Hypothalamus (tissue), 51 donors: ENCODE measurements around the gene SASH1.
A peak's percentile ranks its signal among the peaks of the same experiment; 100 is the strongest.
"Not testable (repeated sequence)": the region's sequence is repeated elsewhere in the genome, so short reads cannot be mapped to it uniquely, and the experiment has no call there.

Source experiments
- DNase-seq, 51 donors: peaks; one replicate each; lab custom pipeline; 2025; lab: John Stamatoyannopoulos, UW

The SASH1 gene

GRCh38 chr6:148325316-148326068 is 17.1 kb upstream of the SASH1 start:
- DNase-seq, result no peak

GRCh38 chr6:148328876-148329555 is 13.6 kb upstream of the SASH1 start:
- DNase-seq, result peak in 2 of 51 donors; percentile 4 to 63

- no peak for DNase-seq
Observed at GRCh38 chr6:148329596-148330381, 12.8 kb upstream of the SASH1 start.

GRCh38 chr6:148332088-148332487 is 10.6 kb upstream of the SASH1 start:
- DNase-seq, result no peak

GRCh38 chr6:148336901-148337300 is 5.7 kb upstream of the SASH1 start:
- no peak for DNase-seq

- no peak for DNase-seq
Observed at GRCh38 chr6:148339766-148340165, 2.9 kb upstream of the SASH1 start.

- DNase-seq, result no peak
Observed at GRCh38 chr6:148340586-148341297, 1.9 kb upstream of the SASH1 start.

GRCh38 chr6:148342100-148342349 is 613 bp upstream of the SASH1 start:
- peak in 2 of 51 donors; percentile 48 to 66 for DNase-seq

GRCh38 chr6:148343047-148343782 is 577 bp downstream of the SASH1 start:
- DNase-seq, result peak in 8 of 51 donors; percentile 34 to 64 (median 49)

GRCh38 chr6:148345176-148345575 is 2.5 kb downstream of the SASH1 start:
- peak in 1 of 51 donors; percentile 28 for DNase-seq

GRCh38 chr6:148345578-148345977 is 2.9 kb downstream of the SASH1 start:
- no peak for DNase-seq

- DNase-seq, result no peak
Observed at GRCh38 chr6:148346681-148347440, 4.2 kb downstream of the SASH1 start.

- no peak for DNase-seq
Observed at GRCh38 chr6:148347441-148348054, 4.9 kb downstream of the SASH1 start.

GRCh38 chr6:148348335-148348734 is 5.7 kb downstream of the SASH1 start:
- DNase-seq, result no peak

- no peak for DNase-seq
Observed at GRCh38 chr6:148348778-148349177, 6.1 kb downstream of the SASH1 start.

- no peak for DNase-seq
Observed at GRCh38 chr6:148349466-148349865, 6.8 kb downstream of the SASH1 start.

GRCh38 chr6:148351309-148351708 is 8.7 kb downstream of the SASH1 start:
- no peak for DNase-seq

- not testable (repeated sequence) for DNase-seq
Observed at GRCh38 chr6:148352421-148352820, 9.8 kb downstream of the SASH1 start.

- DNase-seq, result peak in 16 of 51 donors; percentile 9 to 53 (median 26)
Observed at GRCh38 chr6:148358196-148358785, 15.7 kb downstream of the SASH1 start.
